Camera-type eye (tissue), 1 donor: ENCODE results near the gene EMD. TPM values are rescaled to one million over a fixed set of nuclear protein-coding genes. Genes with fewer than 3 reads are reported as not detected.

Source experiments
- total RNA-seq: library from RNA; depleted of rRNA; stranded (reverse); fragments of >200 nt; gene quantifications from one replicate; pipeline ENCODE4 v1.2.3, GENCODE V29; 2014

Gene EMD
- total RNA-seq = 23.0 TPM

DNA sequence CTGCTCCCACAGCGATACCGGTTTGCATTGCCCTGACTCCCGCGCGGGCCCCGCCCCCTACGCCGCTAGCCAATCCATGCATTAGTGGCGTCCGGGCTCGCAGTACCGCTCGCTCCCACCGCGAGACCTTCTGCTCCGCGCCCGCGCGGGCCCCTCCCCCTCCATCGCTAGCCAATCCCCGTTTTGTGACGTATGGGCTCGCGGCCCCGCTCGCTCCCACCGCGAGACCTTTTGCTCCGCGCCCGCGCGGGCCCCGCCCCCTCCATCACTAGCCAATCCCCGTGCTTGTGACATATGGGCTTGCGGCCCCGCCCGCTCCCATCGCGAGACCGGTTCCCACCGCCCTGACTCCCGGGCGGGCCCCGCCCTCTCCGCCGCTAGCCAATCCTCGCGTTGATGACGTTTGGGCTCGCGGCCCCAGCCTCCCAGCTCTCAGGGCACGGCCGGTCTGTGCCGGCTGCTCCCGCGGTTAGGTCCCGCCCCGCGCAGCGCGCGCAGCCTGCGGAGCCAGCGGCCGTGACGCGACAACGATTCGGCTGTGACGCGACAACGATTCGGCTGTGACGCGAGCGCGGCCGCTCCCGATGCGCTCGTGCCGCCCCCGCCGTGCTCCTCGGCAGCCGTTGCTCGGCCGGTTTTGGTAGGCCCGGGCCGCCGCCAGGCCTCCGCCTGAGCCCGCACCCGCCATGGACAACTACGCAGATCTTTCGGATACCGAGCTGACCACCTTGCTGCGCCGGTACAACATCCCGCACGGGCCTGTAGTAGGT, at the start of gene EMD:
Gene EMD (plus strand): TSS at position 497 of the 770 bp plus-strand sequence. CDS start 190 bp downstream, at position 687.

GRCh38 chrX:154374313-154375155, 4.6 kb upstream of the EMD start, which contains the start of gene FLNA:
TSS of gene FLNA (minus strand) at chrX:154374634. CDS start at chrX:154371245, 3,389 bp downstream.

GRCh38 chrX:154397888-154398667, 19.0 kb downstream of the EMD start, which contains the start of gene RPL10:
TSS of gene RPL10 (plus strand) at chrX:154398377. CDS start at chrX:154398520, 143 bp downstream.

DNA sequence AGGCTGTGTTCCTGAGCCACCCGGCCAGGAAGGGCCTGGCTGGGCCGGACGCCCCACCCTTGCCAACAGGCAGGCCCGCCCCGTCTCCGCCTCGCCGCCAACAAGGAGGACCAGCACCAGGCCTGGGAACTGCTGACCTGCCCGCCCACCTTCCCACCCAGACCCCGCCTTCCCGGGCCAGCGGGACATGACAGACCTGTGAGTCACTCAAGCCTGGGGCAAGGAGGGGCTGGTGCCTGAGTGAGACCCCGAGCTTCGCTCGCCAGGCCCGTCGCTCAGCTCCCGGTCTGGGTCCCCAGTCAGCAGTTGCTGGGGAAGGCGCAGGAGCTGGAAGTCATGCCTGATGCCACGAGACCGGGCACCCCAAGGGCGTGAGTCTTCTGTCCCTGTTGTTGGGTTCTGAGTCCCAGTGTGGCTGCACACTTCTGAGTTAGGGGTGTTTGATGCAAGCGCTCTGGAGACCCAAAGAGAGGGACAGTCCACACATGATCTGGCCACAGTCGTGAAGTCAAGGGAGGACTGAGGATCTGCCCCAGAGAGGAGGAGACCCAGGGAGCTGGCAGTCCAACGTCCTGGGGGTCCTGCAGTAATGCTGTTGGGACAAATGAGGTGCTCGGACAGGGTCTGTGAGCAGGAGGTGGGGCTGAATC, 30.3 kb downstream of the EMD start, which contains the start of gene DNASE1L1:
Gene DNASE1L1 (minus strand): TSS at position 33 of the 650 bp plus-strand sequence. CDS start 3,686 bp downstream, outside the sequence.

DNA sequence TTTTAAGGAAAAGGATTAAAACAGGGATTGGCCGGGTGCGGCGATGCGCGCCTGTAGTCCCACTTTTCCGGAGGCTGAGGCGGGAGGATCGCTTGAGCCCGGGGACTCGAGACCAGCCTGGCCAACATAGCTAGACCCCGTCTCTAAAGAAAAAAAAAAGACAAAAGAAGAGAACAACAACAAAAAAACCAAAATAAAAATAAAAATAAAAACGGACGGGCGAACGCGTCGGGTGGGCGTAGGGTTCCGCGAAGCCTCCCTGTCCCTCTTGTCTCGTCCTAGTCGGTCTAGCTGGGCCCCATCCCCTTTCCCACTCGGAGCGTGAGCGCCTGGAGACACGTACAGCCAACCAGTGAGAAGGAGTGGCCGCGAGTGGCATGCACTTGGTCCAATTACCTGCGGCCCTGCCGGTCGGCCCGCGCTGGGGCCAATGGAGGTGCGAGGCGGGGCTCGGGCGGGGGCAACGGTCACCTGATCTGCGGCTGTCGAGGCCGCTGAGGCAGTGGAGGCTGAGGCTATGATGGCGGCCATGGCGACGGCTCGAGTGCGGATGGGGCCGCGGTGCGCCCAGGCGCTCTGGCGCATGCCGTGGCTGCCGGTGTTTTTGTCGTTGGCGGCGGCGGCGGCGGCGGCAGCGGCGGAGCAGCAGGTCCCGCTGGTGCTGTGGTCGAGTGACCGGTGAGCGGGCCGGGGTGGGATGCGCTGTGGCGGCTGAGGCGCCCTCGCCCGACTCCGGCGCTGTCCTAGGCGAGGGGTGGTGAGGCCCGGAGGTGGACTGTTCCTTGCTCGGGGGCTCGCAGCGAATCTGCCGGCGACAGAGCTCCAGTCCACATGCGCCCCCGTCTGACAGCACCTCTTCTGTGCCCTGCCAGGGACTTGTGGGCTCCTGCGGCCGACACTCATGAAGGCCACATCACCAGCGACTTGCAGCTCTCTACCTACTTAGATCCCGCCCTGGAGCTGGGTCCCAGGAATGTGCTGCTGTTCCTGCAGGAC, 49.4 kb downstream of the EMD start, which contains the start of gene ATP6AP1:
Gene ATP6AP1 (plus strand): TSS at position 502 of the 996 bp plus-strand sequence. CDS start 16 bp downstream, at position 518.

Other genes with a start within 250 kb of the EMD start
- 1.5 TPM for gene OPN1LW, start 235.1 kb upstream of the EMD start, total RNA-seq
- 19.4 TPM for gene OPN1MW, start 196.7 kb upstream of the EMD start, total RNA-seq
- gene OPN1MW2, start 159.5 kb upstream of the EMD start, total RNA-seq = not detected
- gene OPN1MW3, start 121.7 kb upstream of the EMD start, total RNA-seq = not detected
- gene TEX28, start 84.2 kb upstream of the EMD start, total RNA-seq = not detected
- gene TKTL1, start 83.5 kb upstream of the EMD start, total RNA-seq = 2.3 TPM
- gene FLNA, start 4.7 kb upstream of the EMD start, total RNA-seq = 469 TPM
- gene RPL10, start 19.1 kb downstream of the EMD start, total RNA-seq = 5,669 TPM
- gene DNASE1L1, start 30.0 kb downstream of the EMD start, total RNA-seq = 17.3 TPM
- gene TAFAZZIN, start 32.2 kb downstream of the EMD start, total RNA-seq = 26.3 TPM
- gene ATP6AP1, start 49.4 kb downstream of the EMD start, total RNA-seq = 94.4 TPM
- gene GDI1, start 57.9 kb downstream of the EMD start, total RNA-seq = 190 TPM
- gene FAM50A, start 64.8 kb downstream of the EMD start, total RNA-seq = 37.8 TPM
- gene PLXNA3, start 79.0 kb downstream of the EMD start, total RNA-seq = 31.2 TPM
- 20.0 TPM for gene LAGE3, start 100.0 kb downstream of the EMD start, total RNA-seq
- 30.8 TPM for gene UBL4A, start 107.3 kb downstream of the EMD start, total RNA-seq
- 14.2 TPM for gene SLC10A3, start 111.3 kb downstream of the EMD start, total RNA-seq
- 24.8 TPM for gene FAM3A, start 136.9 kb downstream of the EMD start, total RNA-seq
- 33.1 TPM for gene G6PD, start 167.6 kb downstream of the EMD start, total RNA-seq
- gene IKBKG, start 168.3 kb downstream of the EMD start, total RNA-seq = 13.2 TPM
- not detected for gene CTAG1A, start 205.8 kb downstream of the EMD start, total RNA-seq
- gene CTAG1B, start 240.0 kb downstream of the EMD start, total RNA-seq = not detected